Thoracic aorta (tissue), 2 donors: ENCODE measurements around the gene OTUB2. TPM values are rescaled to one million over a fixed set of nuclear protein-coding genes. Genes with fewer than 3 reads are reported as not detected.

ENCODE experiments used
- ATAC-seq: fragments of 150-250 bp; one replicate; pipeline ENCODE4 v1.8.0; 2017; ENCODE audit warnings: low read depth; ENCODE audit not compliant: insufficient number of reproducible peaks, low FRiP score
- DNase-seq: peaks from one replicate; pipeline ENCODE4 v3.0.0-alpha.2; 2020; ENCODE audit warnings: low spot score
- H3K27ac ChIP-seq, 2 donors: fragments of 200-600 bp; sonication (generic); 1 replicate in 1 of 2; 2 replicates in 1 of 2; pipeline ENCODE4 v1.5.1; 2016; ENCODE audit warnings: mild to moderate bottlenecking in 2 of 2, moderate library complexity in 2 of 2
- H3K27me3 ChIP-seq: fragments of 200-600 bp; sonication (generic); replicated peaks from 2 replicates; pipeline ENCODE4 v1.6.0; 2016; ENCODE audit warnings: mild to moderate bottlenecking; ENCODE audit not compliant: insufficient read depth
- H3K36me3 ChIP-seq: fragments of 200-600 bp; sonication (generic); one replicate; pipeline ENCODE4 v1.5.1; 2016
- H3K4me1 ChIP-seq, 2 donors: fragments of 200-600 bp; sonication (generic); 1 replicate in 1 of 2; 2 replicates in 1 of 2; pipeline versions ENCODE4 v1.5.1 to v1.6.0; 2016; ENCODE audit warnings: low read depth in 2 of 2, mild to moderate bottlenecking in 1 of 2; ENCODE audit not compliant: control insufficient read depth in 1 of 2
- H3K4me3 ChIP-seq: fragments of 200-600 bp; sonication (generic); 2 replicates; pipeline ENCODE4 v1.5.1; 2016; ENCODE audit warnings: mild to moderate bottlenecking
- H3K9me3 ChIP-seq: fragments of 200-600 bp; sonication (generic); 2 replicates; pipeline ENCODE4 v1.5.1; 2016
- CTCF ChIP-seq: fragments of 200-600 bp; sonication (generic); IDR thresholded peaks from one replicate; pipeline ENCODE4 v1.5.1; 2019; ENCODE audit warnings: antibody characterized with exemption
- total RNA-seq, 2 donors: library from RNA; depleted of rRNA; stranded (reverse); fragments of >200 nt; gene quantifications; one replicate each; pipeline versions ENCODE4 v1.1.0 to v1.2.3, GENCODE V29; 2016

OTUB2 gene
- total RNA-seq, 2 donors from 2014 or later: 0.14 to 0.71 TPM

- no peak for TF ChIP-seq CTCF
- ATAC-seq: no peak
These were observed 62.4 kb downstream of the OTUB2 start for GRCh38 chr14:94088516-94088915.

GRCh38 chr14:94089479-94089878 is 63.3 kb downstream of the OTUB2 start:
- no peak for TF ChIP-seq CTCF
- DNase-seq (no peak), ATAC-seq (no peak)
- no peak overlapping the region for H3K27ac ChIP-seq
- H3K4me3 ChIP-seq: no peak overlapping the region
- no peaks in the 10 kb centered on the region for H3K9me3 ChIP-seq
- no peaks in the 10 kb centered on the region for H3K27me3 ChIP-seq
- no peaks in the 10 kb centered on the region for H3K4me1 ChIP-seq
- no peaks in the 10 kb centered on the region for H3K36me3 ChIP-seq

More at GRCh38 chr14:94088516-94088915, 62.4 kb downstream of the OTUB2 start:
- H3K4me1 ChIP-seq: no peaks in the 10 kb centered on the region
- no peak for DNase-seq
- no peak overlapping the region for H3K27ac ChIP-seq
- H3K4me3 ChIP-seq: no peak overlapping the region
- H3K27me3 ChIP-seq: no peaks in the 10 kb centered on the region
- no peaks in the 10 kb centered on the region for H3K36me3 ChIP-seq
- H3K9me3 ChIP-seq: no peaks in the 10 kb centered on the region

GRCh38 chr14:94093418-94093817 is 67.3 kb downstream of the OTUB2 start:
- H3K36me3 ChIP-seq: no peaks in the 10 kb centered on the region
- H3K9me3 ChIP-seq: no peaks in the 10 kb centered on the region
- no peak overlapping the region for H3K4me3 ChIP-seq
- H3K27me3 ChIP-seq: no peaks in the 10 kb centered on the region
- H3K27ac ChIP-seq: no peak overlapping the region
- no peak for TF ChIP-seq CTCF
- no peak for DNase-seq
- no peaks in the 10 kb centered on the region for H3K4me1 ChIP-seq
- ATAC-seq: no peak

- no peak overlapping the region for H3K4me3 ChIP-seq
- H3K36me3 ChIP-seq: no peaks in the 10 kb centered on the region
- no peak overlapping the region for H3K27ac ChIP-seq
- no peak for TF ChIP-seq CTCF
- ATAC-seq (no peak), DNase-seq (no peak)
- H3K9me3 ChIP-seq: no peaks in the 10 kb centered on the region
- no peaks in the 10 kb centered on the region for H3K27me3 ChIP-seq
- no peaks in the 10 kb centered on the region for H3K4me1 ChIP-seq
These were observed 71.0 kb downstream of the OTUB2 start for GRCh38 chr14:94097091-94097490.

Other genes starting within 250 kb of the OTUB2 start
- gene PRIMA1, start 237.9 kb upstream of the OTUB2 start, total RNA-seq: 1 to 10 TPM; 2.3 to 3.5 TPM
- gene FAM181A, start 99.0 kb upstream of the OTUB2 start, total RNA-seq: not detected
- gene ASB2, start 49.8 kb upstream of the OTUB2 start, total RNA-seq: 10 to 100 TPM; 47.2 to 48.3 TPM
- not detected for gene CCDC197, start 29.0 kb upstream of the OTUB2 start, total RNA-seq
- 100 to 1,000 TPM; 139 to 228 TPM for gene DDX24, start 54.9 kb downstream of the OTUB2 start, total RNA-seq
- gene IFI27L1, start 55.0 kb downstream of the OTUB2 start, total RNA-seq: 1 to 10 TPM; 4.2 to 5.0 TPM
- gene IFI27, start 84.4 kb downstream of the OTUB2 start, total RNA-seq: 10 to 100 TPM; 79.8 to 96.3 TPM
- gene IFI27L2, start 103.3 kb downstream of the OTUB2 start, total RNA-seq: 100 to 1,000 TPM in 1 of 2 donors, 10 to 100 TPM in 1; 42.7 to 150 TPM
- gene PPP4R4, start 148.0 kb downstream of the OTUB2 start, total RNA-seq: 1 to 10 TPM in 1 of 2 donors, under 1 TPM in 1; 0.27 to 8.9 TPM